ENCODE measurements around the gene KLK15.

The KLK15 gene

GRCh38 chr19:50842130-50842529 is 8.8 kb upstream of the KLK15 start:
- DNase-seq = no peak

- no peak for DNase-seq
Observed at GRCh38 chr19:50839712-50840655, 6.6 kb upstream of the KLK15 start.

GRCh38 chr19:50838239-50838638 is 4.9 kb upstream of the KLK15 start:
- DNase-seq = peak; percentile 27

- DNase-seq = peak; percentile 51
Observed at GRCh38 chr19:50837300-50837699, 3.9 kb upstream of the KLK15 start.

- no peak for DNase-seq
Observed at GRCh38 chr19:50836543-50837195, 3.3 kb upstream of the KLK15 start.

- peak; percentile 82 for DNase-seq
Observed at GRCh38 chr19:50835785-50836542, 2.6 kb upstream of the KLK15 start.

DNA sequence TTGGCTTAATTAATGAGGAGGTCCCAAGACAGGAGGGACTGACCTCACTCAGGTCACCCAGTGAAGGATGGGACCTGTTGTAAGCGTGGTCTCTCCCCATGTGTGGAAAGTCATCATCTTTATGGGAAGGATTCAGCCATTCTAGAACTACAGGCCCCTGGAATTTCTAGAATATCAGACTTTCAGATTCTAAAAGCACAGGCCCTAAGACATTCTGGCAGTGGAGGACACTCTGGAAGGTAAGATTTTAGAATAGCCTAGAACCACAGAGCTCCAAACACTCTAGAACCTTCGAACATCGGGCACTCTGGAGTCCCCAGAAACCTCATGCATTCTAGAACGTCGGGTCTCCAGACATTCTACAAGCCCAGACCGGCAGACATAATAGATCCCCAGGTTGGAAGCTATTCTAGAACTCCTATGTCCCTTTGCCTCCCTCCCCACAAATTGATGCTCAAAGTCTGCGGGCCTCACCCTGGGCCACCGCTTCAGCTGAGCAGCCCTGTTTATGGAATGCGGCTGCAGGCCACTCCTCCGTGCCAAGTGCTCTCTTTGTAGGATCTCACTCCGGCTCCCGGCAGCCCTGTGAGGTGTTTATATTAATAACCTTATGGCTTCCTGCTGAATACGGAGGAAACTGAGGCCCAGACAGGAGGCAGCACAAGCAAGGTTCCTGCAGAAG is 1.9 kb upstream of the KLK15 start:
- DNase-seq = no peak

DNA sequence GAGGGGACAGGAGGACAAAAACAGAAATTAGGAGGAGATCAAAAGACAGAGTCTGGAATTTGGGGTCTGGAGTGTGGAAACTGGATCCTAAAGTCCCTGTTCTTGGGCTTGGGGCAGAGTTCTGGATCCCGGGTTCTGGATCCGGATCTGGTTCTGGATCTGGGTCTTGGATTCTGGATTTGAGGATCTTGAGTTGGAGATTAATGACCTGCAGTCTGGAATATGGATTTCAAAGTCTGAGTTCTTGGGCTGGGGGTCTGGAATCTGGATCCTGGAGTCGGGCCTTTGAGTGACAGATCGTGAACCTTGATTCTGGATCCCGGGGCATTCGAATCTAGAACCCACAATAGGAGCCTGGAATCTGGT is 411 bp upstream of the KLK15 start:
- no peak for DNase-seq

GRCh38 chr19:50832666-50833065 is 708 bp downstream of the KLK15 start:
- no peak for DNase-seq

DNA sequence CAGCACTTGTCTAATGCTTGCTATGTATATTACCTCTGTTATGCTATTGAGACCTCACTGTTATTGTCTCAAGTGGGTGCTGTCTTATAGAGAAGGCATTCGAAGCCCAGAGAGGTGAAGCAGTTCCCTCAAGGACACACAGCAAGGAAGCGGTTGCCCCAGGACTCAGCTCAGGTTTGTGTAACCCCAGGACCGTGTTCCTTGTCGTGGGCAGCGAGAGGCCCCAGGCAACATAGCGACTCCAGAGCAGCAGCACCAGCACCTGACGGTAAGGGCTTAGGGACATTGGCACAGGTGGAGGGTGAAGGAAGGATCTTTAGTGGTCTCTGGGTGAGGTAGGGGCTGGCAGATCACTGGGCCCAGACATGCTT is 2.4 kb downstream of the KLK15 start:
- DNase-seq = no peak

DNA sequence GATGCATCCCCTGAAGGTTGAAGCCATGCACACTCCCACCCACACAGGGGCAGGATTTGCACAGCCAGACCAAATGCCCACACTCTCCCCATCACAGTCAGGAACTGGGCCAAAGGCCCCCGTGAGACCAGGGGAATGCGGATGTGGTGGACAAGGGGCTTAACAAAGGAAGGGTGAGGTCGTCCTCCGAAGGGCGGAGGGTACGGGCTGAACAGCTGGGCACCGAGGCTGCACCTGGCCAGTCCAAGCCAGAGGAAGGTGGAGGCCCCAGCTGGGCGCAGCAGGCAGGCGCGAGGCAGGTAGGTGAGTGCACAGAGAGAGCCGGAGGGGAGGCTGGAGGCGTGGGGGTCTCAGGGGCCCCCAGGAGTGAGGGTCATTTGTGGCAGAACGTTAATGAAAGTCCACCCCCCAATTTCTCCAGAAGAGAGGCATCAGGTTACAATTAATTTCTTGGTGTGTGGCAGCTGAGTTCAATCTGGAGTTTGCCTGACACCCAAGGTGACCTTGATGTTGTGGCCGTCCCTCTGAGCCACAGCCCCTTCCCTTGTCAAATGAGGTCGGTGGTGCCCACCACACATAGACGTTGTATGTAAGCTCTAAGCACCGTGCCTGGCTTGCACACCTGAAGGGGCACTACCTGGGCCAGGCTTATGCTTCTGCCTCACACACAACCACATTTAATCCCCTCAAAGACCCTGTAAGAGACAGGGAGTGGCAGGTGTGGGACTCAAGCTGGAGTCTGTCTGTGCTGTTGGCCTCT is 2.9 kb downstream of the KLK15 start:
- no peak for DNase-seq

DNA sequence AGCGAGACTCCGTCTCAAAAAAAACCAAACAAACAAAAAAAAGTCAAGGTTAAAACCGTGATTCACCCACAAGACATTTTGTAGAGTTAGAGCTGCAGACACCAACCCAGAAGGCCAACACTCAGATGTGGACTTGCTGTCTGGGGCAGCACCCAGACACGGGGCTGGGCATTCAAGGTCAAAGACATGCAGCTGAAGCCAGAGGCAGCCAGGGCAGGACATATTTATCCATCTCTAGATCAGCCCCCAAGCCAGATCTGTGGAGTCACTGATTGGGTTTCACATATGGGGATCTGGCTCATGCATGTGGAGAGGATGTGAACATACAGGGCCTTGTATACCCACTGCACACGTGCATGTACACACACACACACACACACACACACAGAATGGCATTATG is 3.6 kb downstream of the KLK15 start:
- no peak for DNase-seq

- no peak for DNase-seq
Observed at GRCh38 chr19:50827476-50827875, 5.9 kb downstream of the KLK15 start.

- DNase-seq = no peak
Observed at GRCh38 chr19:50826492-50827240, 6.7 kb downstream of the KLK15 start.

GRCh38 chr19:50823389-50824042 is 9.9 kb downstream of the KLK15 start, which contains the start of gene KLK1:
TSS of gene KLK1 (minus strand) at chr19:50823787. CDS start at chr19:50823748, 39 bp downstream.
- no peak for DNase-seq

DNA sequence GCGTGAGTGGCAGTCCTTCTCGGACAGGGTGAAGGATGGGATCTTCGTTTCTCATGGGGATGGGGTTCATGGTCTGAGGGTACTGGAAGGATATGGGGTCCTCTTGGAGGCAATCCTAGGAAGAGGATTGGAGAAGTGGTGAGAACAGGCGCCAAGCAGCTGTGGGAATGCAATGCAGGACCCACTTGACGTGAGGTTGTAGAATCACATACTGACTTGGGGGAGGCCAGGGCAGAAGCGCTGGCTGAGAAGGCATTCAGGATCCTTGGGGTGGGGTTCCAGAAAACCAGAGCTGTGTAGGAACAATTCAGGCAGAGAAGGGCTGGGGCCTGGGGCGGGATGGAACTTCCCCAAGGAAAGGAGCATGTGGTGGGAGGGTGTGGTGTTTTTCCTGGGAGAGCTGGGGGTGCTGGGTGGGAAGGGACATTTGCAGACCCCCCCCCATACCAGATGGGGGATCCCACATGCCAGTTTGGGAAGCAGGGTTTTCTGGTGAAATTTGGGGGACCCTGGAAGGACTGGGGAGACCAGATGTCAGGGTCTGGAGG is 10.6 kb downstream of the KLK15 start:
- DNase-seq = no peak

GRCh38 chr19:50821622-50822021 is 11.8 kb downstream of the KLK15 start:
- no peak for DNase-seq

DNA sequence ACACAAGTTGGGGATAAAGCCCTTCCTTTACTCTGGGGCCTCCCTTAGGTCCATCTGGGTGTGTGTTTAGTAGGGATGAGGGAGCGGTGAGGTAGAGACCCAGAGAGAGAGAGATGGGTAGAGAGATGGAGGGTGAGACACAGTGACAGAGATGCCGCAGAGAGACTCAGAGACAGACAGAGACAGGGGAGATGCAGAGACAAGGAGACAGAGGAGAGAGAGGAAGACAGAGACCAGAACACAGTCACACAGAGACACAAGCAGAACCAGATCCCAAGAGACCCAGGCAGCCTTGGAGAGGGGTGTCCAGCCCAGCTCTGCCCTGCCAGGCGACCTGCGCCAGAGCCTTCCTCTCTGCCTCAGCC is 12.1 kb downstream of the KLK15 start:
- DNase-seq = no peak

GRCh38 chr19:50820549-50821247 is 12.7 kb downstream of the KLK15 start:
- no peak for DNase-seq

DNA sequence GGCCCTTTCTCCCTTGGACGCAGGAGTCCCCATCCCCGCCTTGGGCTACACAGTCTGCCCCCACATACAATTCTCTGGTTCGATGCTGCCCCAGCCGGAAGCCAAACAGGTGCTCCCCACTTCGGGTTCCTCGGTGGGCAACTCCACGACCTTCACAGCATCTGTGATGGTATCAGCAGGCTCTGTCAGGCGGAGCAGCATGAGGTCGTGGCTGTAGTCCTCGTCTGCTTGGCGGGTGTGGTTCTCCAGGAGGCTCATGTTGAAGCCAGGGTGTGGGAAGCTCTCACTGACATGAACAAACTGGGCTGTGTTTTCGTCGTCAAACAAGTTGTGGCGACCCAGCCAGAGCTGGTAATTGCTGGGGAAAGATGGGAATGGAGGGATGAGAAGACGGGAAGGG is 13.3 kb downstream of the KLK15 start:
- DNase-seq = no peak

Measured in NCI-H1436 (cell line).